ENCODE results near the gene EML4.

- no peak for TF ChIP-seq CTCF (IDR thresholded peaks at IDR 0.05)
- no peak for TF ChIP-seq POLR2AphosphoS5 (IDR thresholded peaks at IDR 0.05)
- no peak for TF ChIP-seq POLR2A (IDR thresholded peaks at IDR 0.05; ENCODE audit: low read depth)
- TF ChIP-seq EP300 (IDR thresholded peaks at IDR 0.05) = no peak
These were observed 99.5 kb downstream of the EML4 start for GRCh38 chr2:42268528-42269151.
